ENCODE data around the gene PACRG.

Gene PACRG

GRCh38 chr6:163318071-163318786 lies 590.5 kb downstream of the PACRG start:
- CTCF ChIA-PET, result no interaction called here
- POLR2A ChIA-PET (ENCODE audit: low non-redundant PET), result interaction anchor here (0.5 kb wide), 1 partner anchor 11 kb away, joined by 3 read pairs; no protein-coding TSS in a partner anchor

GRCh38 chr6:163319609-163320366 lies 592.0 kb downstream of the PACRG start:
- CTCF ChIA-PET, result no interaction called here
- no peak for TF ChIP-seq CTCF (conservative IDR thresholded peaks at IDR 0.05; ENCODE audit: low read depth)
- POLR2A ChIA-PET (ENCODE audit: low non-redundant PET), result no interaction called here
- DNase-seq (ENCODE audit: low spot score), result no peak
- H3K27ac ChIP-seq, result no peak overlapping the region

More at GRCh38 chr6:163318071-163318786, 590.5 kb downstream of the PACRG start:
- no peak for TF ChIP-seq CTCF (conservative IDR thresholded peaks at IDR 0.05; ENCODE audit: low read depth)
- H3K27ac ChIP-seq, result no peak overlapping the region
- DNase-seq (ENCODE audit: low spot score), result no peak

GRCh38 chr6:163320402-163320801 lies 592.6 kb downstream of the PACRG start:
- ChIA-PET POLR2A (ENCODE audit: low non-redundant PET) (no interaction called here), CTCF (no interaction called here)
- DNase-seq (ENCODE audit: low spot score), result no peak
- TF ChIP-seq CTCF (conservative IDR thresholded peaks at IDR 0.05; ENCODE audit: low read depth), result no peak
- no peak overlapping the region for H3K27ac ChIP-seq

GRCh38 chr6:163320804-163321203 lies 593.0 kb downstream of the PACRG start:
- POLR2A ChIA-PET (ENCODE audit: low non-redundant PET), result no interaction called here
- DNase-seq (ENCODE audit: low spot score), result no peak
- CTCF ChIA-PET, result no interaction called here
- no peak overlapping the region for H3K27ac ChIP-seq
- TF ChIP-seq CTCF (conservative IDR thresholded peaks at IDR 0.05; ENCODE audit: low read depth), result no peak

- ChIA-PET POLR2A (ENCODE audit: low non-redundant PET) (no interaction called here), CTCF (no interaction called here)
- TF ChIP-seq CTCF (conservative IDR thresholded peaks at IDR 0.05; ENCODE audit: low read depth), result no peak
- H3K27ac ChIP-seq, result no peak overlapping the region
- no peak for DNase-seq (ENCODE audit: low spot score)
Observed at GRCh38 chr6:163321717-163322116, 593.9 kb downstream of the PACRG start.

- no peak for DNase-seq (ENCODE audit: low spot score)
- ChIA-PET CTCF (no interaction called here), POLR2A (ENCODE audit: low non-redundant PET) (no interaction called here)
- no peak for TF ChIP-seq CTCF (conservative IDR thresholded peaks at IDR 0.05; ENCODE audit: low read depth)
- H3K27ac ChIP-seq, result no peak overlapping the region
Observed at GRCh38 chr6:163323274-163323673, 595.5 kb downstream of the PACRG start.

All from RWPE1 (cell line).